ENCODE data around the gene SHMT1. TPM values are rescaled to one million over a fixed set of nuclear protein-coding genes. Genes with fewer than 3 reads are reported as not detected.

SHMT1 gene
- total and polyA plus RNA-seq, 2 of the 4 experiments (the other 2 are of a cell fraction): 7.5 to 8.1 TPM

DNA sequence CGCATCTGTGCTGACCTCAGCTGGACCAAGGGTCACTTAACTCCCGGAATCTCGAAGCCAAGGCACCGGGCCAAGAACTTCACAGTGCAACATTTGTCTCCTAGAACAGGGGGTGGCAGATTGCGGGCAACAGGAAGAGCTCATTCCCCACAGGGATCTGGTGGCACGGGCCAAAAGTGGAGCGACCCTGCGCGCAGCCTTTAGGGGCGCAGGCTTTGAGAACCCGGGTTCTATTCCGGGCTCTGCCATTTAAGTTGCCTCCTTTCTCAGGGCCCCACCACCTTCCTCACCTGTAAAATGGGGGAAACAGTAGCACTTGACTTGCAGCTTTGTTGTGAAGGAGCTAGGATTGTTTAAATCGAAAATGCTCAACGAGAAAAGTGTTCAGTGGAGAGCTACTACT lies 651 bp downstream of the SHMT1 start:
- H3K18ac ChIP-seq (ENCODE audit: low read depth, low read length): no peak overlapping the region
- intact Hi-C loops (cut with micrococcal nuclease) (no loop called here), in situ Hi-C loops (cut with MboI; ENCODE audit: low sequenced_read_pairs) (no loop called here), dilution Hi-C loops (cut with HindIII; ENCODE audit: low sequenced_read_pairs, unreplicated experiment) (no loop called here)
- no peak overlapping the region; the same call in 1 of the 2 replicates for H3K27ac ChIP-seq (ENCODE audit: insufficient read depth, low read length)
- H3K4me2 ChIP-seq (ENCODE audit: low read depth, low read length): peak overlapping the region; percentile 81
- H3K4me1 ChIP-seq (ENCODE audit: control insufficient read depth, insufficient read depth, low read length): peaks cover 3% of the 10 kb centered on the region; the same call in 1 of the 2 replicates
- H3K56ac ChIP-seq (ENCODE audit: extremely low read depth, insufficient read depth, low read length): no peak overlapping the region; the same call in 1 of the 2 replicates
- no peak overlapping the region for H2BK5ac ChIP-seq (ENCODE audit: low read depth, low read length, poor library complexity, severe bottlenecking)
- peak overlapping the region; percentile 62 for H3K4me3 ChIP-seq (ENCODE audit: insufficient read depth, low read depth, low read length)
- H3K36me3 ChIP-seq (ENCODE audit: control insufficient read depth, insufficient read depth, low read length): no peaks in the 10 kb centered on the region
- H3K9me3 ChIP-seq (ENCODE audit: control insufficient read depth, insufficient read depth, low read length): no peaks in the 10 kb centered on the region
- 0 out of 2 replicates have a peak overlapping the region, but pooled peaks have one; percentile 3 for H3K4ac ChIP-seq (ENCODE audit: low read depth, low read length)
- no peak overlapping the region for H2BK15ac ChIP-seq (ENCODE audit: low read depth, low read length)
- H3K27me3 ChIP-seq (ENCODE audit: control insufficient read depth, insufficient read depth, low read length): no peaks in the 10 kb centered on the region
- peak overlapping the region; percentile 39 to 47; a peak in 3 of 4 replicates for H4K8ac ChIP-seq (ENCODE audit: low read depth in 2 of 2, low read length in 2 of 2)
- H3K9ac ChIP-seq (ENCODE audit: low read depth, low read length): peak overlapping the region; percentile 50
- peak overlapping the region; percentile 88 for H2AFZ ChIP-seq (replicated peaks; ENCODE audit: low read length, poor library complexity)
- peak overlapping the region; percentile 52 for H2AK9ac ChIP-seq (replicated peaks; ENCODE audit: low read depth, low read length, poor library complexity)
- peak overlapping the region; percentile 63; the same call in 1 of the 2 replicates for H3K23ac ChIP-seq (ENCODE audit: low read depth, low read length)
- H4K91ac ChIP-seq (ENCODE audit: insufficient read depth, low read depth, low read length): no peak overlapping the region
- peak overlapping the region; percentile 10; the same call in 1 of the 2 replicates for H3K14ac ChIP-seq (replicated peaks; ENCODE audit: low read depth, low read length)
- no peak for ATAC-seq (ENCODE audit: low read depth)
- 0 out of 2 replicates have a peak, but pooled peaks cover 2% of the 10 kb centered on the region for H3K9me1 ChIP-seq (ENCODE audit: insufficient read depth, low read length)
- ChIA-PET CTCF (no interaction called here), POLR2A (ENCODE audit: unreplicated experiment) (no interaction called here)
- no peak for TF ChIP-seq MAFK (IDR thresholded peaks at IDR 0.05; ENCODE audit: low read depth, low read length)
- TF ChIP-seq RFX5 (IDR thresholded peaks at IDR 0.05; ENCODE audit: low read depth, low read length): no peak
- TF ChIP-seq, protein P1, sequence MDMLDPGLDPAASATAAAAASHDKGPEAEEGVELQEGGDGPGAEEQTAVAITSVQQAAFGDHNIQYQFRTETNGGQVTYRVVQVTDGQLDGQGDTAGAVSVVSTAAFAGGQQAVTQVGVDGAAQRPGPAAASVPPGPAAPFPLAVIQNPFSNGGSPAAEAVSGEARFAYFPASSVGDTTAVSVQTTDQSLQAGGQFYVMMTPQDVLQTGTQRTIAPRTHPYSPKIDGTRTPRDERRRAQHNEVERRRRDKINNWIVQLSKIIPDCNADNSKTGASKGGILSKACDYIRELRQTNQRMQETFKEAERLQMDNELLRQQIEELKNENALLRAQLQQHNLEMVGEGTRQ (IDR thresholded peaks at IDR 0.05; ENCODE audit: low read depth, low read length): no peak
- no peak for TF ChIP-seq MXI1 (IDR thresholded peaks at IDR 0.05; ENCODE audit: borderline replicate concordance, low read depth, low read length)
- TF ChIP-seq RAD21 (IDR thresholded peaks at IDR 0.05; ENCODE audit: low read length): no peak
- no peak for TF ChIP-seq CHD1 (IDR thresholded peaks at IDR 0.05; ENCODE audit: low read depth, low read length)
- TF ChIP-seq SMC3 (IDR thresholded peaks at IDR 0.05; ENCODE audit: low read depth, low read length): no peak
- TF ChIP-seq RCOR1 (IDR thresholded peaks at IDR 0.05; ENCODE audit: insufficient replicate concordance, low read length): no peak
- TF ChIP-seq, protein P2, sequence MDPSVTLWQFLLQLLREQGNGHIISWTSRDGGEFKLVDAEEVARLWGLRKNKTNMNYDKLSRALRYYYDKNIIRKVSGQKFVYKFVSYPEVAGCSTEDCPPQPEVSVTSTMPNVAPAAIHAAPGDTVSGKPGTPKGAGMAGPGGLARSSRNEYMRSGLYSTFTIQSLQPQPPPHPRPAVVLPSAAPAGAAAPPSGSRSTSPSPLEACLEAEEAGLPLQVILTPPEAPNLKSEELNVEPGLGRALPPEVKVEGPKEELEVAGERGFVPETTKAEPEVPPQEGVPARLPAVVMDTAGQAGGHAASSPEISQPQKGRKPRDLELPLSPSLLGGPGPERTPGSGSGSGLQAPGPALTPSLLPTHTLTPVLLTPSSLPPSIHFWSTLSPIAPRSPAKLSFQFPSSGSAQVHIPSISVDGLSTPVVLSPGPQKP (IDR thresholded peaks at IDR 0.05; ENCODE audit: borderline replicate concordance, low read depth, low read length): no peak
- no peak for TF ChIP-seq CEBPB (IDR thresholded peaks at IDR 0.05; ENCODE audit: low read depth, low read length)
- TF ChIP-seq NFE2L2 (IDR thresholded peaks at IDR 0.05; ENCODE audit: low read depth, low read length): no peak
- TF ChIP-seq, protein P3, sequence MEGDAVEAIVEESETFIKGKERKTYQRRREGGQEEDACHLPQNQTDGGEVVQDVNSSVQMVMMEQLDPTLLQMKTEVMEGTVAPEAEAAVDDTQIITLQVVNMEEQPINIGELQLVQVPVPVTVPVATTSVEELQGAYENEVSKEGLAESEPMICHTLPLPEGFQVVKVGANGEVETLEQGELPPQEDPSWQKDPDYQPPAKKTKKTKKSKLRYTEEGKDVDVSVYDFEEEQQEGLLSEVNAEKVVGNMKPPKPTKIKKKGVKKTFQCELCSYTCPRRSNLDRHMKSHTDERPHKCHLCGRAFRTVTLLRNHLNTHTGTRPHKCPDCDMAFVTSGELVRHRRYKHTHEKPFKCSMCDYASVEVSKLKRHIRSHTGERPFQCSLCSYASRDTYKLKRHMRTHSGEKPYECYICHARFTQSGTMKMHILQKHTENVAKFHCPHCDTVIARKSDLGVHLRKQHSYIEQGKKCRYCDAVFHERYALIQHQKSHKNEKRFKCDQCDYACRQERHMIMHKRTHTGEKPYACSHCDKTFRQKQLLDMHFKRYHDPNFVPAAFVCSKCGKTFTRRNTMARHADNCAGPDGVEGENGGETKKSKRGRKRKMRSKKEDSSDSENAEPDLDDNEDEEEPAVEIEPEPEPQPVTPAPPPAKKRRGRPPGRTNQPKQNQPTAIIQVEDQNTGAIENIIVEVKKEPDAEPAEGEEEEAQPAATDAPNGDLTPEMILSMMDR (conservative IDR thresholded peaks at IDR 0.05; ENCODE audit: low read depth, low read length): no peak
- TF ChIP-seq MAZ (IDR thresholded peaks at IDR 0.05; ENCODE audit: borderline replicate concordance, low read depth, low read length): no peak
- TF ChIP-seq FOS (IDR thresholded peaks at IDR 0.05; ENCODE audit: low read depth, low read length): no peak
- no peak for TF ChIP-seq POLR2A (IDR thresholded peaks at IDR 0.05; ENCODE audit: low read depth, low read length)
- TF ChIP-seq BHLHE40 (IDR thresholded peaks at IDR 0.05; ENCODE audit: low read depth, low read length): no peak
- no peak for DNase-seq
- peaks cover 6 to 11% of the 10 kb centered on the region in 2 experiments; a peak in 3 of 4 replicates for H3K79me1 ChIP-seq (ENCODE audit: low read depth in 1 of 2, low read length in 2 of 2)
- no TSS peak for BruUV-seq (replicated peaks)
- no peak overlapping the region for H4K5ac ChIP-seq (ENCODE audit: low read depth, low read length)
- H2AK5ac ChIP-seq (ENCODE audit: low read depth, low read length): no peak overlapping the region
- no peak overlapping the region for H2BK20ac ChIP-seq (ENCODE audit: low read depth, low read length)
- no peaks in the 10 kb centered on the region for H4K20me1 ChIP-seq (ENCODE audit: insufficient read depth, low read length)
- WGBS, 2 experiments (ENCODE audit: extremely low coverage in 2 of 2, insufficient read length in 1 of 2): 3% methylated on average over 6 of the region's 14 CpGs; no CpG with 5 or more reads in 1 of the 2 experiments
- H2BK120ac ChIP-seq (ENCODE audit: low read depth, low read length): no peak overlapping the region

All from IMR-90 (cell line).